ENCODE measurements around the gene RASAL2.
"Not testable (repeated sequence)": the region's sequence is repeated elsewhere in the genome, so short reads cannot be mapped to it uniquely, and the experiment has no call there.

Gene RASAL2

DNA sequence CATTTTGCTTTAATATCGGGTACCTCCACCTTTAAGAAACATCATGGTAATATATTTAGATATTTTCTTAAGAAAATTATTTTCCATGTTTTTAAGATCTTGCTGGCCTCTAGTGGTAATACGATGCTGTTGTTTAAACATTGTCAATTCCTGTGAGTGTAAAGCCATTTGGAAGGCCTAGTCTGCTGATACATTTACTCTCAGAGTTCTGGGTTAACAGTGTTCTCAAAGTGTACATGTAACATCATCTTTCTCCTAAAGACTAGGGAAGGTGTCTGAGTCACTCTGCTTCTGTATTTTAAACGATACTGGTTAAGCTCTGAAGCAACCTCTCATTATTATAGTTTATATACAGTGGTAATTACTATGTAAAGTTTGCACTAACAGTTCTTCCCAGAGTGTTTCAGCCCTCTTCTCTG lies 189.1 kb downstream of the RASAL2 start:
- DNase-seq (ENCODE audit: low spot score): peak; percentile 68

DNA sequence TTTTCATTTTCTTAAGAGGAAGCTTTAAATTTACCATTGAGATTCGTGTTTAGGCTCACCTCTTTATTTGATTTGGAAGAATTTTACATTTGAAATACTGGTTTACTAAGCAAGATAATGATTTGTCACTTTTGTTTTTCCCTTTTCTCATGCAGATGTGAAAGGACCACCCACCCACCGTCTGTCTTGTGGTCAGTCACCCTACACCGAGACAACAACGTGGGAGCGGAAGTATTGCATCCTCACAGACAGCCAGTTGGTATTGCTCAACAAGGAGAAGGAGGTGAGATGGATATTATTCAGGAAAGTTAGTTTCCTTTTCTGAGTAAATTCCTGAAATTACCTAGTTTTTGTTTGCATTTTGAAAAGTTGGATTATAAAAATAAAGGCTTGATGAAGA lies 189.5 kb downstream of the RASAL2 start:
- DNase-seq (ENCODE audit: low spot score): peak; percentile 53

DNA sequence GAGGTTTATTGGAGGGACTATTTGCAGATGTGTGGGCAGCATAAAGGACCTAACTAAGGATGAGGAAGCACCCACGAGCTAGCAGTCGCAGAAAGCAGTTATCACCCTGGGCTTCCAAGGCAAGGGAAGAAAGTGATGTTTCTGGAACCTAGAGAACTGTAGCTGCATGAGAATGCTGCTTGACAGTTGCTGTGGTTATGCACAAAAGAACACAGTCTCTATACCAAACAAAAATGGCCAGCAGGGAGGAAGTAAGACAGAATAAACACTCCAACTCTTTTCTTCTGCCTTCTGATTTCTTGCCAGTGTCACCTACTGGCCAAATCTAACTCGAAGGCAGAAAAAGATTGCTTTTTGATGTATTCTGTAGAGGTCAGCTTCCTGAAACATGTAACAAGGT lies 190.2 kb downstream of the RASAL2 start:
- DNase-seq (ENCODE audit: low spot score): peak; percentile 48

DNA sequence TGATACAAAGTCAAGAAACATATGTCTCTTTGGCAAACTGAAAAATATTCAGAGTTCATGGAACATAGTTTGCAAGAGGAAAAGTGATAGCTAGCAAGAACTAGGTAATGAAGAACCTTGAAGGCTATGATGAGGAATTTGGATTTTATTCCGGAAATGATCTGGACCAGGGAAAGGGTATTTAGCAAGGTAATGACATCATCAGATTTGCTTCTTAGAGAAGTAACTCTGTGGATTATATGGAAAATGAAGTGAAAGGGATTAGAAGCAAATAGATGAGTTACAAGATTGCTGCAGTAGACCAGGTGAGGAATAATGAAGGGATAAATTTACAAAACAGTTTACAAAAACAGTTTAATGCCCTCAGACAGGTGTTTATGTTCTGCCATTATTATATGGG lies 197.3 kb downstream of the RASAL2 start:
- no peak for DNase-seq (ENCODE audit: low spot score)

DNA sequence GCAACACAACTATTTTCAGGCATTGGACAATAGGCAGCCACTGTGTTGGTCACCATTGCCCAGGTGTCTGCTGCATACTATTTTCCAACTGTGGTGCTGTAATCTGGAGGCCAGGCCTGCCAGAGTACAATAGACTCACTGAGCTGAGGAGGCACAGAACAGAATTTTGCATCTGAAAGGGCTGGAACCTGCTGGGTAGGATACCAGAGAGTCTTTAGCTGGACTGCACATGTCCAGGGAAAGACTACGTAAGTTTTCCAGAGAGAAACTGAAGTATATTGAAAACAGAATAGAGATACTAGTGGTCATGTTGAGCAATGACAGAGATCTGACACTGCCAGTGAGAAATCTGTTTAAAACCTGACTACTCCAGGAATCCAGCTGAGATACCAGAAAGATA lies 200.8 kb downstream of the RASAL2 start:
- DNase-seq (ENCODE audit: low spot score): no peak

DNA sequence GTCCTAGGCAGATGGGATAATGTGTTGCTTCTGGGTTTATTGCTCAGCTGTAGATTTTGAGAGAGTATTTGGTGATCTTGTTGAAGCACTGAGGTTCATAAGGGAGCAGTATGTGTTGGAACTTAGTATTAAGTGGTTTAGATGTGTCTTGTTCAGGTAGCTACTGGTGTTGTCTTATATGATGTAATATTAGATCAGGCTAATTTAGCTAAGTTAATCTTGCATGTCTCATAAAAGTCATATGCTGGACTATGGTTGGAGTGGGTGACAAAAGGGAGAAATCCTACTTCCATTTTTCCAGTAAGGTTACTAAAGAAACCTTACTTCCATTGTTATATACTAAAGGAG lies 206.4 kb downstream of the RASAL2 start:
- no peak for DNase-seq (ENCODE audit: low spot score)

DNA sequence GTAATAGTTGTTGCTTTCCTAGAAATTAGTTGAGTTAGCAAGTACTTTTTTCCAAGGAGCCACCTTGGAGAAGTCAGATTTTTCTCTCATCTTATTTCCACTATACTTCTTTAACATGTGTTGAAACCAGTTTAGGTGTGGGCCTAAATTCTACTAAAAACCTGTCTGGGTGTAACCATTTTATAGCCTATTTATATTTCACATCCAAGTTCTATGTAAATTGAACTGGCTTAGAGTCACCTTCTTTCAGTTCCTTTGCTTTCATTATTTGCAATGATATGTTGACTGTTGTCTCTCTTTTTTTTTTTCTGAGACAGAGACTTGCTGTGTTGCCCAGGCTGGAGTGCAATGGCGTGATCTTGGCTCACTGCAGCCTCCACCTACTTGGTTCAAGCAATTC lies 207.2 kb downstream of the RASAL2 start:
- DNase-seq (ENCODE audit: low spot score): no peak

DNA sequence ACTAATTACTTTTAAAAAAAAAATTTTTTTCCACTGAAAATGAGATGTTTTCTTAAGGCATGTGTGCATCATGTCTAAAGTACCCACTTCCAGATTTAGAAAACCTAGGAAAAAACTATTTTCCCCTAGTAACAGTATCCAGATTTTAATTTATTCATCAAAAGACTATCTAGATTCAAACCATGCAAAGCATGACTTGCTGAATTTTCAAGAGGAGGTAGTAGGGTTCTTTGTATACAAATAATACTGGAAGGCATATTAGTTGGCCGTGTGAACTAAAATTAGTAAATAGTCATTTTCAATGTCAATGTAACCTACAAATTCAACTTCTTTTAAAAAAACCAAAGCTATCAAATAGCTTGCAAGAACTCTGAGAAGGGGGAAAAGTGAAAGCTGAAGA lies 213.4 kb downstream of the RASAL2 start:
- DNase-seq (ENCODE audit: low spot score): no peak

DNA sequence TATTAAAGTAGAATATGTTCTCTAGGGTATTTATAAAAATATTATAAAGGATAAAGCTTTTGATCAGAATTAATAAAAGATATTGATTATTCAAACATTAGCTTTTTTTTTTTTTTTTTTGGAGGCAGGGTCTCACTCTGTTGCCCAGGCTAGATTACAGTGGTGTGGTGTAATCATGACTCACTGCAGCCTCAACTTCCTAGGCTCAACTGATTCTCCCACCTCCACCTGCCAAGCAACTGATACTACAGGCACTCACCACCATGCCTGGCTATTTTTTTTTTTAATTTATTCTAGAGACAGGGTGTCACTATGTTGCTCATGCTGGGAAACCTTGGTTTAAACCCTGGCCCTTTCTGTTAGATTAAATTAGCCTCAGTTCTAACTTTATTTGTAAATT lies 214.5 kb downstream of the RASAL2 start:
- no peak for DNase-seq (ENCODE audit: low spot score)

DNA sequence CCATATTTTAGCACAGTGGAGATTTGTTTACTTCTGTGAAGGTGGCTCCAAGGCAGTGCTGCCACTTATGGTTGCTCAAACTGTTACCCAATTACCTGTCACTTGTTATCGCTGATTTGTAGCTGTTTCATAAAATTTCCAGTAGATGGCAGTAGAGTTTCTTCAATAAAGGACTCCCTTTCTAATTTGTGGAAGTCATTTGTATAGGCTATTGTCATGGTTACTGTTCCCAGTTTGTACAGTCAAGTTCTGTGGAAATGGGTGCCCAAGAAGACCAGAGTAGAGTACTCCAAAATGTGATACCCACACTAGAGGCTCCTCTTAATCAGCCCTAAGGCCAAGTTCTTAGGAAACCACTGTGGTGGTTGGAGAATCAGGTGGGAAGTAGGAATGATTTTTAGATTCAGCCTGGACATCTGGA lies 216.8 kb downstream of the RASAL2 start:
- peak; percentile 84 for DNase-seq (ENCODE audit: low spot score)

DNA sequence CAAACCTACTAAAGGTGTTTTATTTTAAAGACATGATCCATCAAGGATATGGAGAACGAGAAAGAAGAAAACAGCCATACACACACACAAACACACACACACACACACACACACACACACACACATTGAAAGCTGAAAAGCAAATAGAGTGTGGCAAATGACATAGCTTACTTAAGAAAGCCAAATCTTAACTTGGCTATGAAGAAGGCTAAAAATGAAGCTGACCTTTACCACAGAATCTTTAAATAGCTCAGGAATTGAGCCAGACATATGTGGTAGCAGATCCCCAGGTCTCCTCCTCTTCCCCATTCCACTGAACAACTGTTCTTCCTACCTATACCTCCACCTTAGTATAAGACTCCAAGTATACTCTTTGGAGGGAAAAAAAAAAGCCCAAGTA lies 217.3 kb downstream of the RASAL2 start:
- no peak for DNase-seq (ENCODE audit: low spot score)

DNA sequence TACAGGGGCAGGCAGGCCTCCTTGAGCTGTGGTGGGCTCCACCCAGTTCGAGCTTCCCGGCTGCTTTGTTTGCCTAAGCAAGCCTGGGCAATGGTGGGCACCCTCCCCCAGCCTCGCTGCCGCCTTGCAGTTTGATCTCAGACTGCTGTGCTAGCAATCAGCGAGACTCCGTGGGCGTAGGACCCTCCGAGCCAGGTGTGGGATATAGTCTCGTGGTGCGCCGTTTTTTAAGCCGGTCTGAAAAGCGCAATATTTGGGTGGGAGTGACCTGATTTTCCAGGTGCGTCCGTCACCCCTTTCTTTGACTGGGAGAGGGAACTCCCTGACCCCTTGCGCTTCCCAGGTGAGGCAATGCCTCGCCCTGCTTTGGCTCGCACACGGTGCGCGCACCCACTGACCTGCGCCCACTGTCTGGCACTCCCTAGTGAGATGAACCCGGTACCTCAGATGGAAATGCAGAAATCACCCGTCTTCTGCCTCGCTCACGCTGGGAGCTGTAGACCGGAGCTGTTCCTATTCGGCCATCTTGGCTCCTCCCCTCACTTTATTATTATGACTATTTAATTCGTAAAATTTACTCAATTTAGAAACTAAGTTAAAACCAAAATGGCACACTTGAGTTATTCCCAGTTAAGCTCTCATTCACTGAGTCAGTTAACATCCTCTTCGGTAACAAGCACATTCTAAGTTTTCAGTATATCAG lies 226.5 kb downstream of the RASAL2 start:
- DNase-seq (ENCODE audit: low spot score): not testable (repeated sequence)

DNA sequence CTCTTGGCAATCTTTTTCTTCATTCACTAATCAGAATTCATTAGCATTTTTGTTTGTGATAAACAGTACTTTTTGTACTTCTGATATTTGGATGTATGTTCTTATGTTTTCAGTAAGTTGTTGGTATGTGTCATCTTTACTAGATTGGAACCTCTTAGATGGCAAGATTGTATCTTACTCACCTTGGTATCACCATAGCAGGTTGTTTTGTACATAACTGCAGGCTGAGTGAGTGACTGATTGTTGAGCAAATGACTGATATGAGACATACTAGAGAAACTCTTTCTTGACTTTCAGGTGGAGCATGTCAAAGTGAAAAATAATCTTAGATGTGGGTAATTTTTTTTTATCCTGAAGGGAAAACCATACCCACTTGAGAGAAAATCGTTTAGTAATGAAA lies 229.2 kb downstream of the RASAL2 start:
- DNase-seq (ENCODE audit: low spot score): no peak

DNA sequence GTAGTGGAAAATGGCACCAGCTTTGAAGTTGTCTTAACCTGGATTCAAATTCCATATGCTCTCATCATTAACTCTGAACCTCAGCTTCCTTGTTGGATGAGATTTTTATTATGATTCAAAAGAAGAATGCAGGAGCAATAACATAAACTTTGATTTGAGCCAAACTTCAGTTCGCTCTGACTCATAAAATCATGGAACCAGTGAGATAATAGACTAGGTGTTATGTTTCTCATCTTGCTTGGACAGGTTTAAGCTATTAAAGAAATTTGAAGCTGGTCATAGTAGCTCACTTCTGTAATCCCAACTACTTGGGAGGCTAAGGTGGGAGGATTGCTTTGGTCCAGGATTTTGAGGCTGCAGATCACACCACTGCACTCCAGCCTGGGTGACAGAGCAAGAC lies 230.1 kb downstream of the RASAL2 start:
- no peak for DNase-seq (ENCODE audit: low spot score)

DNA sequence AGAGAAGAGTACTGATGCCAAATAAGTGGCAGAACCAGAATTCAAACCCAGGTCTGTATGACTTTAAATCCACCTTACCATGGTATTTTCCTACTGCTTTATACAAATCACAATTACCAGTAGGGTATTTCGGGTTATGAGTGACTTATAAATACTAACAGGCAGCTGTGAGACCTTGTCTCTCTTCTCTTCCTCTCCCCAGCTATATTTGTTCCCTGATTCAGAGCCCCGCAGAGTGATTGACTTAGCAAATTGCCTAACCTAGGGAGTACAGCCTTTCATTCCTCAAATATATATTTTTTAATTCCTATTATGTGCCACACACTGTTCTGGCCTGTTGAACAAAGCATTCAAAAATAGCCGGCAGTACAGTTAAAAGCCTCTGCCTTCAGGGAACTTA lies 234.8 kb downstream of the RASAL2 start:
- DNase-seq (ENCODE audit: low spot score): no peak

DNA sequence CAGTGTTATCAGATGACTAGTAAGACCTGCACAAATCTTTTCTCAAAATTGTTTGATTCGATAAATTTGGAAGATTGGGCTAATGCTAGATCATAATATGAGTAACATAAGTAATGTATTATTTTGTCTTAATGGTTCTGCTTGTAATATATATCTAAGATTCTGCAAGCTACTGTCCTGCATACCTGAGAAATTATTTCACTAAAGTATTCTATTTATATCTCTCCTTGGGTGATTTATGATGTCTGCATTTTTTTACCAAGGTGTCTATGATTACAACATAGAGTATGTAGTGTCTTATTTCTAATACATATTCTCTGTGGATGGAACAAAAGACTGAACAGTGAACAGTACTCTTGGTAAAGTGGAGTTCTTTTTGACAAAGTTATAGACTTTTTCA lies 236.2 kb downstream of the RASAL2 start:
- no peak for DNase-seq (ENCODE audit: low spot score)

DNA sequence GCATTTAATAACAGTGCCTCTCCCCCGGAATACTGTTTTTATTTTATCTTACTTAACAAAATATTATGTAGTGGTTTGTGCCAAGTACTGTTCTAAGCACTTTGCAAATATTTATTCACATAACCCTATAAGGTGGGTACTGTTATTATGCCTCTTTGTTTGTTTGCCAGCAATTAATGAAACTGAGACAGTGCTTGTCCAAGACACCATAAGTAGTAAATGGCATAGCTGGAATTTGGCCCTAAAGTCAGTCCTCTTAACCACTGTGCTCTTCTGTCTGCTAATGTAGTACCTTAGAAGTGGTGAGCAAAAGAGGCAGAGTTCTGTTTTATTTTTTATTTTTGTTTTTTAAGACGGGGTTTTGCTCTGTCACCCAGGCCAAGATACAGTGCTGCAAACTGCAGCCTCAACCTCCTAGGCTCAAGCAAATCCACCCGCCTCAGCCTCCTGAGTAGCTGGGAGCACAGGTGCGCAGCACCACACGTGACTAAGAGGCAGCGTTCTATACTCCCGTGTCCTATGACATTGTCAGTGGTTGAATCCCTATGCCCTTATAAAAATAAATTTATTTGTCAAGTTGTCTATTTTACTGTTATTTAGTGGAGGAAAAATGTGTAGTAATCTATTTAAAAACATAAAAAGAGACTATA lies 237.1 kb downstream of the RASAL2 start:
- DNase-seq (ENCODE audit: low spot score): no peak

DNA sequence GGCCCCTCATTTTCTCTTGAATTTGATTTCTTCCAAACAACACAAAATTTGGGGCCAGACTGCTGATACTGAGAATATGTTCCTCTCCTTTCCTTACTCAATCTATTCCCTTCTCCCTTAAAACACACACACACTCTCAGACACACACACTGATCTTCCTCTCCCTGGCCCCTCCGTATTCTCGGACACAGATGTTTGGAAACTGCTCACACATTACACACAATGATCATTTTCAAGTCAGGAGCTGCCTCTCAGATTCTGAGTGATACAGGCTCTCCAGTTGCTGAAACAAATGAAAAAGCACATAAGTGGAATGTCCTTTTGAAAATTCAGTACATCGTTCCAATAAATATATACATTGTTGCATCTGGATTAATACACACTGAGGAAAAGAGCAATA lies 241.5 kb downstream of the RASAL2 start:
- DNase-seq (ENCODE audit: low spot score): no peak

DNA sequence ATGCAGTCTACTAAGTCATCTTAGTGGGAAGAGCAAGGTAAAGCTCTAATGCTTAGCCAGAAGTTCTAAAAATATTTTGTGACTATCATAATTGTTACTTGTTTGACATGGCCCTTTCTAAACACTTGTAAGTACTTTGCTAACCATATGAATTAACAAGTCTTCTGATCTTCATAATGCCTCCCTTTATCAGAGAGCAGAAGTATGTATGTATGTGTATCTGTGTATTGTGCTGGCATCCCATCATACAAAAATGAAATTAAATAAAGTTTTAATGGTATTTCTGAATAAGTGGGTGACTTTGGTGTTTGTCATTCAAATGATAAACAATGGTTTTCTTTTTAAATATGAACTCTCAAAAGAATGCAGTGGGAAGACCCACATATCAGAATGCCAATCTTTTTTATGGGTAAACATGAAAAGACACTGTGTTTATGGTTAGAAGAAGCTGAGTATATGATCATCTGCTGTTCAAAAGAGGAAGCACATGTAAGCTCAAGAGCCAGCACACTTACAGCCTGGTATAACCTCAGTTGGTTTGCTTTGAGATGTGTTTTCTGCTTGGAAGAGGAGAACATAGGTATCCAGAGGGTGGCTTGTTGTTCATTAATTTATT lies 243.3 kb downstream of the RASAL2 start:
- DNase-seq (ENCODE audit: low spot score): no peak

DNA sequence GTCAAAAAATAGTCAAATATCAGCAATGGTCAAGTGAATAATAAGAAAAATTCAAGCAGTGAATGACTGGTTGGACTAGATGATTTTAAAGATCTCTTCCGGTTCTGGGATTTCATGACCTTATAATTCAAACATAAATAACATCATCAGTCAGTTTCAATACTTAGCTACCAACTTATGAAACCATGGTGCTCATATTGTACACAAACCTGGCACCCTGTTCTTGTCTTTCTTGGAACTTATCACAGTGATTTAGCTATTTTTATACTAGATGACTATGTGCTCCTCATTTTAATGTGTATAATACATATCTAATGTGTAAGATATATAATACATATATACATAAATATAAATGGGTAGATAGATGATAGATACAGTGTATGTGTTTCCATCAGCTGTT lies 245.9 kb downstream of the RASAL2 start:
- DNase-seq (ENCODE audit: low spot score): no peak

DNA sequence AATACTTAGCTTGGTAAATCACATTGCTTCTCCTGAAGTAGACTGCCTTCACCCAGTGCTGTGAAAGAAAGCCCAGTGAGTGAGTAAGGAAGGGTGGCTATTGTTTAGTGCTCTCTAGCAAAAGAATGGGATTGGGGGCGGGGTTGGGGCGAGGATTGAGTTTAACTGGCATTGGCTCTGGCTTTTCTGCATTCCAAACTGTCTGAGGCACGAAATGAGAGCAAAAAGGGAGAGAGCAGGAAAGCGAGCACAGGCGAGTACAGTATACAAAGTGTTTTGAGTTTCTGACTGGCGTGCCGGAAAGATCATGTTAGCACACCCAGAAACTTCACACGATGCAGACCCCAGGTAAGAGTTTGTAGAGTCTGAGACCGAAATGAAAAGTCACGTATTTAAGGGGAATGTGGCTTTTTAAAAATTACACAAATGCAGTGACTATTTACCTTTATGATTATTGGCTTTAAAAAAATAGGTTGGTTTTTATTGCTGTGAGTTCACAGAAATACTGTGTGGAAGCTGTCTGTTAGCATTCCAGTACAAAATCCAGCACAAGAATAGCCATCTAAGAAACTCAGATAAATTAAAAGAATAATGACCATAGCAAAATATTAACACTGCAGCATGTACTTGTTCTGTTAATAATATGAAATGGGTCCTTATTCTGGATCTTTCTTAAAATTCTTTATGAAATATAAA lies 247.5 kb downstream of the RASAL2 start:
- peak; percentile 28 for DNase-seq (ENCODE audit: low spot score)

DNA sequence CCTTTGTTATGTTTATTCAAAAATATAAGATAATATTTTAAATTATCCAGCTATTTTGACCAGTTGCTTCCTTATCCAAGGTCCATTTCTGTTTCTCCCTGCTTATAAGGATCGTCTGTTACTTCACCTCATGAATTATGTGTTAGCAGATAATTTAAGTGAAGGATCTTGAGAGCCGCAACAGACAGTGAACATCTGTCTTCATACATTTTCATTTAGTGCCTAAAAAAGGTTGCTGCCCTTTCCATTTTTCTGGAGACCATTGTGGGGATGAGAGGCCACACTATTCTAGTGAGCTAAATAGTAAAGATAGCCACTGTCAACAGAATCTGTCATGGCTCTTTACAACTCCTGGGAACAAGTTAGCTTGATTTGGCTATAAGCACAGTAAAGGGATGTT lies 248.8 kb downstream of the RASAL2 start:
- no peak for DNase-seq (ENCODE audit: low spot score)

DNA sequence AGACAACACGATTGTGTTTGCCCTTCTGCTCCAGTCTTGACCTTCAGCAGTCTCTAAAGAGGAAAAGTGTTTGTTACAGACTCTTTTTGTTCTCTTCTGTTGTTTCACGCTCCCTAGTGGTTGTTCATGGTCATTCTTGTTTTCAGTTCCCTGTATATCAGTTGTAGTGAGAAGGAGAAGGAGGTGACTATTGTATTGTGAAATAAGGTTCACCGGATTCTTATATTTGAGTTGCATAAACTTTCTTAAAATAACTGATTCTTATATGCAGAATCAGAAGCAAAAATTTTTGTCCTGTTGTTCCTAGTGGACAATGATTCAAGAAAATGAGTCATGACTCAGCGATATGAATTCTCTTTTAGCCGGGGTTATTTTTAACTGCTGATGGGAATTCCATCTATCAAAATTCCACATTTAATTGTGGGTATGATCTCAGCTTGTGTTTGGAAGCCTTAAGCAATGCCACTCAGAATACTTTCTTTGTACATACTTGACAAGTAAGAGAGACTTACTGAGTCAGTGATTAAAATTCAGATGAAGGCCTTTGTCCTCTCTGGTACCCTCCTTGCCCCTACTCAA lies 250.7 kb downstream of the RASAL2 start:
- DNase-seq (ENCODE audit: low spot score): peak; percentile 91

All from pons (tissue), 1 donor.